WTC11 (cell line): Measurements from ENCODE around the gene MYH11. TPM values are rescaled to one million over a fixed set of nuclear protein-coding genes. Genes with fewer than 3 reads are reported as not detected.

Experiments used
- ATAC-seq: fragments of 200-7000 bp; cut with Tn5 transposase; 2 replicates; pipeline ENCODE4 v1.10.0; 2021; ENCODE audit warnings: mild to moderate bottlenecking, moderate library complexity
- CTCF ChIA-PET: fragments of 300-600 bp; sonication (Branson Sonifier 250); formaldehyde crosslinking; loops from one replicate; lab custom pipeline; 2021; ENCODE audit warnings: antibody characterized with exemption; lab: Charles Lee
- POLR2A ChIA-PET: fragments of 350-600 bp; sonication (Branson Sonifier 250); formaldehyde crosslinking; loops from one replicate; lab custom pipeline; 2021; ENCODE audit warnings: antibody characterized with exemption; lab: Charles Lee
- DNase-seq: peaks from one replicate; pipeline ENCODE4 v3.0.0; 2021; ENCODE audit warnings: low spot score
- H3K27ac Mint-ChIP-seq: 2 replicates; pipeline ENCODE4 v1.8.0; 2021; ENCODE audit warnings: mixed read lengths
- H3K27me3 Mint-ChIP-seq: 2 replicates; pipeline ENCODE4 v1.8.0; 2021; ENCODE audit warnings: low read depth, mild to moderate bottlenecking, moderate library complexity, mixed read lengths
- H3K36me3 Mint-ChIP-seq: 2 replicates; pipeline ENCODE4 v1.8.0; 2021; ENCODE audit warnings: mixed read lengths
- H3K4me1 Mint-ChIP-seq: 2 replicates; pipeline ENCODE4 v1.8.0; 2022; ENCODE audit warnings: mixed read lengths
- H3K4me3 Mint-ChIP-seq: 2 replicates; pipeline ENCODE4 v1.8.0; 2021; ENCODE audit warnings: mild to moderate bottlenecking, moderate library complexity, mixed read lengths
- H3K9me3 Mint-ChIP-seq: 2 replicates; pipeline ENCODE4 v1.8.0; 2021; ENCODE audit warnings: mixed read lengths
- ATF1 ChIP-seq: sonication (generic); formaldehyde crosslinking; IDR thresholded peaks from 2 replicates; pipeline ENCODE4 v1.8.1; 2023; ENCODE audit warnings: mild to moderate bottlenecking, moderate library complexity, missing genetic modification reagents
- CREB1 ChIP-seq: sonication (generic); formaldehyde crosslinking; IDR thresholded peaks from 2 replicates; pipeline ENCODE4 v1.8.0; 2023; ENCODE audit warnings: mild to moderate bottlenecking, missing genetic modification reagents
- ESRRA ChIP-seq: sonication (generic); formaldehyde crosslinking; IDR thresholded peaks from 2 replicates; pipeline ENCODE4 v1.8.1; 2022; ENCODE audit warnings: mild to moderate bottlenecking, missing genetic modification reagents, borderline replicate concordance
- FOXK1 ChIP-seq: sonication (generic); formaldehyde crosslinking; IDR thresholded peaks from 2 replicates; pipeline ENCODE4 v1.8.0; 2022; ENCODE audit warnings: mild to moderate bottlenecking, moderate library complexity, missing genetic modification reagents
- GRHL2 ChIP-seq: fragments of 250-450 bp; sonication (Bioruptor Pico); IDR thresholded peaks from 2 replicates; pipeline ENCODE4 v1.8.0; 2022; ENCODE audit warnings: mild to moderate bottlenecking, moderate library complexity; ENCODE audit not compliant: insufficient replicate concordance, severe bottlenecking
- NFATC4 ChIP-seq: fragments of 250-450 bp; sonication (Bioruptor Pico); IDR thresholded peaks from 2 replicates; pipeline ENCODE4 v1.9.0; 2021; ENCODE audit warnings: mild to moderate bottlenecking
- NR3C1 ChIP-seq: sonication (generic); formaldehyde crosslinking; conservative IDR thresholded peaks from 2 replicates; pipeline ENCODE4 v1.8.1; 2023; ENCODE audit warnings: low read depth, mild to moderate bottlenecking, missing genetic modification reagents
- RELA ChIP-seq: sonication (generic); formaldehyde crosslinking; IDR thresholded peaks from 2 replicates; pipeline ENCODE4 v1.8.1; 2022; ENCODE audit warnings: missing genetic modification reagents, mild to moderate bottlenecking, borderline replicate concordance
- RORB ChIP-seq: fragments of 250-450 bp; sonication (Bioruptor Pico); IDR thresholded peaks from 2 replicates; pipeline ENCODE4 v1.9.0; 2021; ENCODE audit warnings: mild to moderate bottlenecking
- TEAD4 ChIP-seq: sonication (generic); formaldehyde crosslinking; IDR thresholded peaks from 2 replicates; pipeline ENCODE4 v1.8.0; 2022; ENCODE audit warnings: mild to moderate bottlenecking, missing genetic modification reagents
- ZNF263 ChIP-seq: sonication (generic); formaldehyde crosslinking; IDR thresholded peaks from 2 replicates; pipeline ENCODE4 v1.8.1; 2022; ENCODE audit warnings: low read depth, mild to moderate bottlenecking, moderate library complexity, missing genetic modification reagents
- ZNF396 ChIP-seq: fragments of 250-450 bp; sonication (Bioruptor Pico); IDR thresholded peaks from 2 replicates; pipeline ENCODE4 v1.8.0; 2021; ENCODE audit warnings: mild to moderate bottlenecking, moderate library complexity, borderline replicate concordance
- total RNA-seq: library from RNA; stranded (reverse); gene quantifications from 3 replicates; pipeline ENCODE4 v1.2.3, GENCODE V29; 2021
- TF ChIP-seq, protein P1 (sequence below): fragments of 250-450 bp; sonication (Bioruptor Pico); IDR thresholded peaks from 2 replicates; pipeline ENCODE4 v1.8.0; 2021; ENCODE audit warnings: mild to moderate bottlenecking
- TF ChIP-seq, protein P2 (sequence below): sonication (generic); formaldehyde crosslinking; IDR thresholded peaks from 2 replicates; pipeline ENCODE4 v1.8.1; 2022; ENCODE audit warnings: missing genetic modification reagents, borderline replicate concordance
- TF ChIP-seq, protein P3 (sequence below): fragments of 250-450 bp; sonication (Bioruptor Pico); IDR thresholded peaks from 2 replicates; pipeline ENCODE4 v1.9.0; 2021; ENCODE audit warnings: mild to moderate bottlenecking, borderline replicate concordance
- TF ChIP-seq, protein P4 (sequence below): fragments of 250-450 bp; sonication (Bioruptor Pico); IDR thresholded peaks from 2 replicates; pipeline ENCODE4 v1.9.0; 2021; ENCODE audit warnings: moderate library complexity, mild to moderate bottlenecking, inconsistent platforms, borderline replicate concordance
- TF ChIP-seq, protein P5 (sequence below): sonication (generic); formaldehyde crosslinking; IDR thresholded peaks from 2 replicates; pipeline ENCODE4 v1.8.0; 2023; ENCODE audit warnings: missing genetic modification reagents

MYH11 gene
- total RNA-seq, 1 experiment from 2014 or later = 0.74 TPM

DNA sequence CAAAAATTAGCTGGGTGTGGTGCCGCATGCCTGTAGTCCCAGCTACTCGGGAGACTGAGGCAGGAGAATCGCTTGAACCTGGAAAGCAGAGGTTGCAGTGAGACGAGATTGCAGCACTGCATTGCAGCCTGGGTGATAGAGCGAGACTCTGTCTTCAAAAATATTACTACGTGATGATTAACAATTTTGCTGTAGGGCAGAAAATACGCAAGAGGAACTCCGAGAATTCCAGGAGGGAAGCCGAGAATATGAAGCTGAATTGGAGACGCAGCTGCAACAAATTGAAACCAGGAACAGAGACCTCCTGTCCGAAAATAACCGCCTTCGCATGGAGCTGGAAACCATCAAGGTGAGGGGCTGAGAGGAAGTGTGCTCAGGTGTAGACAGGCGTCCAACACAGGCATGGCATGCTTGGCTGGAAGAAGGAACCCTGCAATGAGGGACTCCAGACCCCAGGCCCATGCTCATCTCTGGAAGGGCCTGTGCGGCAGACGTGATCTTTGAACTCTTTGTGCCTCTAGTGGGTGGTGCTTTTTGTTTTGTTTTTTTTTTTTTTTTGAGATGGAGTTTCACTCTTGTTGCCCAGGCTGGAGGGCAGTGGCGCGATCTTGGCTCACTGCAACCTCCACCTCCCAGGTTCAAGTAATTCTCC is 189.6 kb downstream of the MYH11 start:
- H3K27ac Mint-ChIP-seq = no peak overlapping the region
- H3K4me1 Mint-ChIP-seq = no peaks in the 10 kb centered on the region
- H3K9me3 Mint-ChIP-seq = no peaks in the 10 kb centered on the region
- peaks cover 31% of the 10 kb centered on the region for H3K36me3 Mint-ChIP-seq
- no peak overlapping the region for H3K4me3 Mint-ChIP-seq
- no peak for ATAC-seq
- no peaks in the 10 kb centered on the region for H3K27me3 Mint-ChIP-seq
- ChIA-PET POLR2A (interaction anchor here (0.6 kb wide), 1 partner anchor 24 kb away, joined by 3 read pairs; the partner anchor contains the start of gene MARF1), CTCF (interaction anchor here (0.7 kb wide), 1 partner anchor 15 kb away, joined by 3 read pairs; no protein-coding TSS in a partner anchor)
- no peak for DNase-seq
- TF ChIP-seq ESRRA (CRISPR knock-in tag) (no peak), CREB1 (CRISPR knock-in tag) (no peak), ZNF396 (CRISPR knock-in tag) (no peak), FOXK1 (CRISPR knock-in tag) (no peak), TEAD4 (CRISPR knock-in tag) (no peak), GRHL2 (CRISPR knock-in tag) (no peak), RELA (CRISPR knock-in tag) (no peak), RORB (CRISPR knock-in tag) (no peak), NFATC4 (CRISPR knock-in tag) (no peak), ZNF263 (CRISPR knock-in tag) (no peak), NR3C1 (CRISPR knock-in tag) (no peak)
- TF ChIP-seq, protein P1, sequence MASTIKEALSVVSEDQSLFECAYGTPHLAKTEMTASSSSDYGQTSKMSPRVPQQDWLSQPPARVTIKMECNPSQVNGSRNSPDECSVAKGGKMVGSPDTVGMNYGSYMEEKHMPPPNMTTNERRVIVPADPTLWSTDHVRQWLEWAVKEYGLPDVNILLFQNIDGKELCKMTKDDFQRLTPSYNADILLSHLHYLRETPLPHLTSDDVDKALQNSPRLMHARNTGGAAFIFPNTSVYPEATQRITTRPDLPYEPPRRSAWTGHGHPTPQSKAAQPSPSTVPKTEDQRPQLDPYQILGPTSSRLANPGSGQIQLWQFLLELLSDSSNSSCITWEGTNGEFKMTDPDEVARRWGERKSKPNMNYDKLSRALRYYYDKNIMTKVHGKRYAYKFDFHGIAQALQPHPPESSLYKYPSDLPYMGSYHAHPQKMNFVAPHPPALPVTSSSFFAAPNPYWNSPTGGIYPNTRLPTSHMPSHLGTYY (CRISPR knock-in tag) = no peak
- TF ChIP-seq, protein P2, sequence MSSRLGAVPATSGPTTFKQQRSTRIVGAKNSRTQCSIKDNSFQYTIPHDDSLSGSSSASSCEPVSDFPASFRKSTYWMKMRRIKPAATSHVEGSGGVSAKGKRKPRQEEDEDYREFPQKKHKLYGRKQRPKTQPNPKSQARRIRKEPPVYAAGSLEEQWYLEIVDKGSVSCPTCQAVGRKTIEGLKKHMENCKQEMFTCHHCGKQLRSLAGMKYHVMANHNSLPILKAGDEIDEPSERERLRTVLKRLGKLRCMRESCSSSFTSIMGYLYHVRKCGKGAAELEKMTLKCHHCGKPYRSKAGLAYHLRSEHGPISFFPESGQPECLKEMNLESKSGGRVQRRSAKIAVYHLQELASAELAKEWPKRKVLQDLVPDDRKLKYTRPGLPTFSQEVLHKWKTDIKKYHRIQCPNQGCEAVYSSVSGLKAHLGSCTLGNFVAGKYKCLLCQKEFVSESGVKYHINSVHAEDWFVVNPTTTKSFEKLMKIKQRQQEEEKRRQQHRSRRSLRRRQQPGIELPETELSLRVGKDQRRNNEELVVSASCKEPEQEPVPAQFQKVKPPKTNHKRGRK (CRISPR knock-in tag) = no peak
- TF ChIP-seq, protein P3, sequence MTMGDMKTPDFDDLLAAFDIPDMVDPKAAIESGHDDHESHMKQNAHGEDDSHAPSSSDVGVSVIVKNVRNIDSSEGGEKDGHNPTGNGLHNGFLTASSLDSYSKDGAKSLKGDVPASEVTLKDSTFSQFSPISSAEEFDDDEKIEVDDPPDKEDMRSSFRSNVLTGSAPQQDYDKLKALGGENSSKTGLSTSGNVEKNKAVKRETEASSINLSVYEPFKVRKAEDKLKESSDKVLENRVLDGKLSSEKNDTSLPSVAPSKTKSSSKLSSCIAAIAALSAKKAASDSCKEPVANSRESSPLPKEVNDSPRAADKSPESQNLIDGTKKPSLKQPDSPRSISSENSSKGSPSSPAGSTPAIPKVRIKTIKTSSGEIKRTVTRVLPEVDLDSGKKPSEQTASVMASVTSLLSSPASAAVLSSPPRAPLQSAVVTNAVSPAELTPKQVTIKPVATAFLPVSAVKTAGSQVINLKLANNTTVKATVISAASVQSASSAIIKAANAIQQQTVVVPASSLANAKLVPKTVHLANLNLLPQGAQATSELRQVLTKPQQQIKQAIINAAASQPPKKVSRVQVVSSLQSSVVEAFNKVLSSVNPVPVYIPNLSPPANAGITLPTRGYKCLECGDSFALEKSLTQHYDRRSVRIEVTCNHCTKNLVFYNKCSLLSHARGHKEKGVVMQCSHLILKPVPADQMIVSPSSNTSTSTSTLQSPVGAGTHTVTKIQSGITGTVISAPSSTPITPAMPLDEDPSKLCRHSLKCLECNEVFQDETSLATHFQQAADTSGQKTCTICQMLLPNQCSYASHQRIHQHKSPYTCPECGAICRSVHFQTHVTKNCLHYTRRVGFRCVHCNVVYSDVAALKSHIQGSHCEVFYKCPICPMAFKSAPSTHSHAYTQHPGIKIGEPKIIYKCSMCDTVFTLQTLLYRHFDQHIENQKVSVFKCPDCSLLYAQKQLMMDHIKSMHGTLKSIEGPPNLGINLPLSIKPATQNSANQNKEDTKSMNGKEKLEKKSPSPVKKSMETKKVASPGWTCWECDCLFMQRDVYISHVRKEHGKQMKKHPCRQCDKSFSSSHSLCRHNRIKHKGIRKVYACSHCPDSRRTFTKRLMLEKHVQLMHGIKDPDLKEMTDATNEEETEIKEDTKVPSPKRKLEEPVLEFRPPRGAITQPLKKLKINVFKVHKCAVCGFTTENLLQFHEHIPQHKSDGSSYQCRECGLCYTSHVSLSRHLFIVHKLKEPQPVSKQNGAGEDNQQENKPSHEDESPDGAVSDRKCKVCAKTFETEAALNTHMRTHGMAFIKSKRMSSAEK = no peak
- TF ChIP-seq, protein P4, sequence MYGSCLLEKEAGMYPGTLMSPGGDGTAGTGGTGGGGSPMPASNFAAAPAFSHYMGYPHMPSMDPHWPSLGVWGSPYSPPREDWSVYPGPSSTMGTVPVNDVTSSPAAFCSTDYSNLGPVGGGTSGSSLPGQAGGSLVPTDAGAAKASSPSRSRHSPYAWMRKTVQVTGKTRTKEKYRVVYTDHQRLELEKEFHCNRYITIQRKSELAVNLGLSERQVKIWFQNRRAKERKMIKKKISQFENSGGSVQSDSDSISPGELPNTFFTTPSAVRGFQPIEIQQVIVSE (CRISPR knock-in tag) = no peak
- TF ChIP-seq, all 79 proteins: peak for 0

DNA sequence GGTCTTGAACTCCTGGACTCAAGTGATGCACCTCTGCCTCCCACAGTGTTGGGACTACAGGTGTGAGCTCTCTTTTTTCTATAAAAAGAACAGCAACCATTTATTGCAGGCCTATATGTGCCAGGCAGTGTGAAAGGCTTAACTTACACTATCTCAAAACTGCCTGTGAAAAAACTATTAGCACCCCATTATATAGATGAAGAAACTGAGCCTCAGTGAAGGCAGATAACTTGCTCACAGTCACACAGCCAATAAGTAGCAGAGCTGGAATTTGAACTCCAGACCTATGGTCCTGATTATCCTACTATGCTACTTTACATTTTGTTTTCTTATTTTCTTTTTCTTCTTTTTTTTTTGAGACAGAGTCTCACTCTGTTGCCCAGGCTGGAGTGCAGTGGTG is 191.7 kb downstream of the MYH11 start:
- CTCF ChIA-PET = interaction anchor here (0.7 kb wide), 1 partner anchor 46 kb away, joined by 4 read pairs; no protein-coding TSS in a partner anchor
- peaks cover 31% of the 10 kb centered on the region for H3K36me3 Mint-ChIP-seq
- no peaks in the 10 kb centered on the region for H3K4me1 Mint-ChIP-seq
- H3K4me3 Mint-ChIP-seq = no peak overlapping the region
- H3K27ac Mint-ChIP-seq = no peak overlapping the region
- POLR2A ChIA-PET = no interaction called here
- H3K9me3 Mint-ChIP-seq = no peaks in the 10 kb centered on the region
- no peaks in the 10 kb centered on the region for H3K27me3 Mint-ChIP-seq
- ATAC-seq = no peak
- TF ChIP-seq, protein P3 = no peak
- TF ChIP-seq, protein P5, sequence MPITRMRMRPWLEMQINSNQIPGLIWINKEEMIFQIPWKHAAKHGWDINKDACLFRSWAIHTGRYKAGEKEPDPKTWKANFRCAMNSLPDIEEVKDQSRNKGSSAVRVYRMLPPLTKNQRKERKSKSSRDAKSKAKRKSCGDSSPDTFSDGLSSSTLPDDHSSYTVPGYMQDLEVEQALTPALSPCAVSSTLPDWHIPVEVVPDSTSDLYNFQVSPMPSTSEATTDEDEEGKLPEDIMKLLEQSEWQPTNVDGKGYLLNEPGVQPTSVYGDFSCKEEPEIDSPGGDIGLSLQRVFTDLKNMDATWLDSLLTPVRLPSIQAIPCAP (CRISPR knock-in tag) = no peak
- no peak for TF ChIP-seq ATF1 (CRISPR knock-in tag)
- DNase-seq = no peak
